Amniotic epithelial cell (primary cell): ENCODE results near the gene SERINC5.
"Not testable (repeated sequence)": the region's sequence is repeated elsewhere in the genome, so short reads cannot be mapped to it uniquely, and the experiment has no call there.

Experiments
- DNase-seq: peaks from one replicate; pipeline ENCODE4 v3.0.0-alpha.2; 2010; ENCODE audit warnings: low read depth

The SERINC5 gene

GRCh38 chr5:80138486-80138885 is 117.4 kb downstream of the SERINC5 start:
- no peak for DNase-seq

DNA sequence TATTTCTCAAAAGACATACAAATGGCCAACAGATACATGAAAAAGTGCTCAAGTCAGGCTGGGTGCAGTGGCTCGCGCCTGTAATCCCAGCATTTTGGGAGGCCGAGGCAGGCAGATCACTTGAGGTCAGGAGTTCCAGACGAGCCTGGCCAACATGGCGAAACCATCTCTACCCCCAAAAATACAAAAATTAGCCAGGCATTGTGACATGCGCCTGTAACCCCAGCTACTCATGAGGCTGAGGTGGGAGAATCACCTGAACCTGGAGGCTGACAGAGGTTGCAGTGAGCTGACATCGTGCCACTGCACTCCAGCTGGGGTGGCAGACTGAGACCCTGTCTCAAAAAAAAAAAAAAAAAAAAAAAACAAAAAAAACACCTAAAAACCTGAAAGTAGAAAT is 119.0 kb downstream of the SERINC5 start:
- not testable (repeated sequence) for DNase-seq

GRCh38 chr5:80134876-80135275 is 121.0 kb downstream of the SERINC5 start:
- no peak for DNase-seq

DNA sequence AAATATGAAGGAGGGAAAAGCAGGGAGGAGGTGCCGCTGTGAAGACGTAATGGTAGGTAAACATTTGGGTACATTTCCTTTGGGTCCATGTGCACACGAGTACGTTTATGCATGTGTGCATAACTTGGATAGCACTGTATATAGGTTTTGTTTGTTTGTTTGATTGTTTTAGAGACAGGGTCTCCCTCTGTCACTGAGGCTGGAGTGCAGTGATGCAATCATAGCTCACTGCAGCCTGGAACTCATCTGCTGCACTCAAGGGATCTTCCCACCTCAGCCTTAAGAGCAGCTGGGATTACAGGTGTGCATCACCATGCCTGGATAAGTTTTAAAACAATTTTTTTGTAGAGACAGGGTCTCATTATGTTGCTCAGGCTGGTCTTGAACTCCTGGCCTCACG is 126.7 kb downstream of the SERINC5 start:
- no peak for DNase-seq

GRCh38 chr5:80128141-80128540 is 127.7 kb downstream of the SERINC5 start:
- peak; percentile 45 for DNase-seq

DNA sequence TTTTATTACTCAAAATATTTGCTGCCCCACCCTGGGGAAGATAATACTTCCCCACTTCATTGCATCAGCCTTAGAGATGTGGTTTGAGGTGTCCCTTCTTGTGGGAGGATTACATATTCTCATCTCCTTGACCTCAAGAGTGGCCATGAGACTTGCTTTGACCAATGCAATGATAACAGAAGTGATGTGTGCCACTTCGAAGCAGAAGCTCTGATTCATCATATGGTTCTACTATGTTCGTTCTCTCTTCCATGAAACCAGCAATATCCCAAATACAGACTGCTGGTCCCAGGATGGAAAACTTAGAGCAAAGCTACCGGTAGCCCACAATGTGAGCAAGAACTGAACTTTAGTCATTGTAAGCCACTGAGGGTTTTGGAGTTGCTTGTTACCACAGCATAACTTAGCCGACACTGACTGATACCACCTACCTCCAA is 128.7 kb downstream of the SERINC5 start:
- peak; percentile 76 for DNase-seq

- peak; percentile 84 for DNase-seq
Observed at GRCh38 chr5:80125962-80126480, 129.8 kb downstream of the SERINC5 start.

DNA sequence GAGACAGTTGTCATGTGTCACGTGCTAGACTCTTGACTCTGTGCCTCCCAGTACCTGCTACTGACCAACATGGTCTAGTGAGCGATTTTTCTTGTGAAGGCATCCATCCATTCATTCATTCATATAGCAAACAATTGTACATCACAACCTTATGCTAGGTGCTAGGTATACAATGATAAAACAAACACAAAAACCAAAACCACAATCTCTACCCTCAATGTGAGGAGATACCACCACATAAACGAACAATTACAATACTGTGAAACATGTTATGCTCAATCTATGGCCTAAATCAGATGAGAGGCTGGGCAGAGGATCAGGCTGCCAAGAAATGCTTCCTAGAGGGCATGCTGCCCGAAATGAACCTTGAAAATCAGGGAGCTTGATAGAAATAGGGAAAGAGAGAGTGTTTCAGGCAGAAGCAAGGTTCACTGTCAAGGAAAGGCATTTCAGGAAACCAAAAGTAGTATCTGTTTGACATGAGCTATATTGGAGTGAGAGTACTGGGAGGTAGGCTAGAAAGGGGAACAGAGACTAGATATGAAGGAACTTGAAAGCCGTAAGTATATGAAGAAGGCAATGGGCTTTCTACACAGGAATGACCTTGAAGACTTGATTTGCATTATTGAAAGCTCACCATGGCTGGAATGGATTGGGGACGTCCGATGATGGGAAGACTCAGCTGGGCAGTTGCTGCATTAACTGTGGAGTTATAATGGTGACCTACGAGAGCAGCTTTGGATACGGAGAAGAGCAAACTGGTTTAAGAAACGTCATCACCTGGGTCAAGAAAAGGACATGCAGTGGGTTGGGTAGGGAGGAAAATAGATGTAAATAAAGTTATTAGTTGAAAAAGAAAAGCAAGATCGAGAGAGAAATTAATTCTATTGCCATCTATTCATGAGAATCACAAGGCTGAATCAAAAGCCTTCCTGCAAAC is 130.6 kb downstream of the SERINC5 start:
- DNase-seq, result no peak

DNA sequence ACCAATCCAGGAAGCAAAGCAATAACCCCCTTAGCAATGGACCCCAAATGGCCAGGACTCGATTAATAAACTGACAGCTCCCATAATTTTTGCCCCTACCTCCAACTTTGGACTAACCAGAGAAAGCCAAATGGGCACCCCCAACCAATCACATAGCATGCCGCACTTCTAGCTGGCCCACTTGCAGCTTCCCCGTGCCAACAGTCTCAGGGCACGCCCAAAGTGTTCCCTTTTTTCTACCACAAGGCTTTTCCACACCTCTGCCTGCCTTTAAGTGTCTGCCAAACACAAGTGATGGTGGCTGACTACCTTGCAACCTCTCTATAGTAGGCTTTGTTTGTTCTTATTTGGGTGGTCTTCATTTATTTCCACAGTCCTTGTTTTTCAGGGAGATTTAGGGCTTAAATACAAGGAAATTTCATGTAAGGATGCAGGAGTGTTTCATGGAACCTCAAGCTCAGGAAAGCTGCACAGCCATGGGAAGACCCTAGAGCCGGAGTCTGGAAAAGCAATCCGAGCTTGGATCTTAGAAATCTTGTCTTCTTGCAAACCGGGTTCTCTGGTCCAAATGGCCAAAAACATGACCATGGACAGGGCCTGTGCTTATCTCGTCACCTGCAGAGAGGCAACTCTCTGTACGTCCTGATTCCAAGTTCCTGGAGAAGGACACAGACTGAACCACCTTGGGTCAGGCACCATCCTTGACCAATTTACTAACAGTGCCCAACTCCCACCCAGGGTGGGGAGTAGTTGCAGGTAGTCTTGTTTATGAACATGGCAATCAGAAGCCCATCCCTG is 131.5 kb downstream of the SERINC5 start:
- DNase-seq, result no peak

- DNase-seq, result no peak
Observed at GRCh38 chr5:80122579-80122978, 133.3 kb downstream of the SERINC5 start.

DNA sequence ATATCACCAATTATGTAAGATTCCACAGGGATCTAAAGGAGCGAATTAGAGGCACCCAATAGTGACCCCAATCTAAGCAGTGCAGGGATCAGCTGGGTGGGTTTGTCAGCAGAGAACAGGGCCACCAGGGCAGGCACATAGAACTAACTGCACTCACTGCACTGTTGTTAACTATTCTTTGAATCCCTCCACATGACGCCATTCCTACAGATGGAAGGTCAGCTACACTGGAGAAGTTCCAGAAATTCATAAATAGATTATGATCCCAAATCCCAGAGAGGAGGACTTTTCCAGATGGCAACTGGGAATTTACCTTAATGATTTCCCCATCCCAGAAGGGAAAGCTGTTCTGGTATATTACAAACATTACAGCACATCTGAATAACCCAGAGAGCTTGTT is 136.5 kb downstream of the SERINC5 start:
- no peak for DNase-seq

- DNase-seq, result peak; percentile 86
Observed at GRCh38 chr5:80117446-80117845, 138.4 kb downstream of the SERINC5 start.

DNA sequence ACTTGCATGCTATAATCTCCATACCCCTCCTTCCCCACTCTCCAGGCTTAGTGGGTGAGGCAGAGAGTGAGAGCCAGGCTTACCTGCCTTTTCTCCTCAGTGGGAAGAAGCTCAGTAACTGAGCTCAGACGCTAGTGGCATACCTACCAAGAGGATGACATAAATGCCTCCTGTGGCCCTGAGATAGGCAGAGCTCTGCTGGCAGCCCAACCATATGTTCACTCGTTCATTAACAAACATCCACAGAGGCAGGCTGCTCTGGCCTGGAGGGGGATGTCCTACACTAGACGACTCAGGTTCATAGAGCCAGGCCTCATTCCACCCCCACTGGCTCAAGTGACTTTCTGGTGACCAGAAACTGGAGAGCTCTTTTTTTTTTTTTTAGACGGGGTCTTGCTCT is 139.4 kb downstream of the SERINC5 start:
- DNase-seq, result no peak

DNA sequence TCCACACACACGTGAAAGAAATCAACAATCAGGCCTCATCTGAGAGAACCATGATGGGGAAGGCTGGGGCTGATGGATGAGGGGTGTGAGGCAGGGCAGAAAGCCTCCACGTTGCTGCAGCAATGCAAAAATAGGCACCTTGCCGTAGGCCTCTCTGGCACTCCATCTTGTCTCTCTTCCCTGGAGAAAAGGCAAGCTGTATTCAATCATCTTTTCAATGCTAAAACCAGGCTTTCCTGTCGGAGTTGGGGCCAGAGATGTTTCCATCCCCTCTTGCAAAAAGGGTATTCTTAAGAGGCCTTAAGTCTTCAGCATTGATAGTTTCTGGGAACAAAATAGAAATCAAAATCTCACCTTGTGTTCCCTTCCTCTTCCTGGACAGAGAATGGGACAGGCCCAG is 139.8 kb downstream of the SERINC5 start:
- no peak for DNase-seq

DNA sequence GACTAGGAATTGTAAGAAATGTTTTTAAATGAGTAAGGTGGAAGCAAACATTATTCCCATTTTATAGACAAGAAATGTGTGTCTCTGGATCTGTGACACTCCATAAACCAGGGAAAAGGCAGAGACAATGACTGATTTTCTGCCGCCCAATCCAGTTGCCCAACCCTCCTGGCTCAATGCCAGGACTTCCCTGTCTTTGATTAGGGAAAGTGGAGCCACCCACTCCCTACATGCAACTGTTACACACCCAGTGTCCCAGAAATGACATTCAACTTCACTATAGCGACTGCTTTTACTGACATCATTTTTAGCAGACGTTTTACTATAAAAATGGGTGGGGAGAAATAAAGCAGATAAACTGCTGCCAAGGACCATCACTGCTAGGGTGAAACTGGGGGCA is 141.0 kb downstream of the SERINC5 start:
- no peak for DNase-seq

GRCh38 chr5:80111376-80111990 is 144.4 kb downstream of the SERINC5 start:
- peak; percentile 81 for DNase-seq

DNA sequence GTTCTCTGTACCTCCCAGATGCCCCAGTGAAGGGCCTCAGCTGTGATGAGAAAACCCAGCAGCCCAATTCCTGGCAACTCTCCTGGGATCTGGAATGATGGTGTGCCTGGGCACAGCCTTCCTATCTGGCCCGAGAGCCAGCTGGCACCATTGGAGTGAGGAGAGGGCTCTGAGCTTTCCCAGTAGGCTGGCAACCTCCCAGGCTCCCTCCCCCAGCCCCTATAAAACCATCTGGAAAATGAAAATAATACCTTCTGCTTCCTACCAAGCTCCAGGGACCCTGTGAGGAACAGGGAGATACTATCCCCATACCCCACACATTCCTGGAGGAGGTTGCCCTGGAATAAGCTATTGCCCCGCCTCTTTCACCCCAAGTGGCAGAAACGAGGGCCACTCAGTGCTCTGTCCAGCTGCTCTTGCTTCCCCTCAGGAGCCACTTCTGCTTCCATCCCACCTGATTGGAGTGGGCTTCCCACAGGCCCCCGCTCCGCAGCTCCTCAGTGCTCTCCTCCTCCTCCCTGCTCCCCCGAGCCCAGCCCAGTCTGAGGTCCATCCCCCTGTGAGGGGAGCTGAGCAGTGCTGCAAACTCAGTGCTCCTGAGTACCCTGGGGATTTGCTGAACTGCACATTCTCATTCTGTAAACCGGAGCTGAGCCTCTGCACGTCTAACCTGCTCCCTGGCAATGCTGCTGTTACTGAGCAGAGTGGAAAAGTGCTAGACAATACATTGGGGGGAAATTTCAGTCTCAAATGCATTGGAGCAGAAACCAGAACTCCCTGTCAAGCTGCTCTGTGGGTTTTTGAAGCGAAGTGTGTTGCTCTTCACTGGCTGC is 146.0 kb downstream of the SERINC5 start:
- DNase-seq, result no peak

DNA sequence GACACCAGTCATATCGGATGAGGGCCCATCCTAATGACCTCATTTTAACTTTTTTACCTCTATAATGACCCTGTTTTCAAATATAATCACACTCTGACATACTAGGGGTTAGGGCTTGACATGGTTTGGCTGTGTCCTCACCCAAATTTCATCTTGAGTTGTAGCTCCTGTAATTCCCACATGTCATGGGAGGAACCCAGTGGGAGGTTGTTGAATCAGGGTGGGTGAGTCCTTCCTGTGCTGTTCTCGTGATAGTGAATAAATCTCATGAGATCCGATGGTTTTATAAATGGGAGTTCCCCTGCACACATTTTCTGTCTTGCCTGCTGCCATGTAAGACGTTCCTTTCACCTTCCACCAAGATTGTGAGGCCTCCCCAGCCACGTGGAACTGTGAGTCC is 148.9 kb downstream of the SERINC5 start:
- DNase-seq, result no peak

DNA sequence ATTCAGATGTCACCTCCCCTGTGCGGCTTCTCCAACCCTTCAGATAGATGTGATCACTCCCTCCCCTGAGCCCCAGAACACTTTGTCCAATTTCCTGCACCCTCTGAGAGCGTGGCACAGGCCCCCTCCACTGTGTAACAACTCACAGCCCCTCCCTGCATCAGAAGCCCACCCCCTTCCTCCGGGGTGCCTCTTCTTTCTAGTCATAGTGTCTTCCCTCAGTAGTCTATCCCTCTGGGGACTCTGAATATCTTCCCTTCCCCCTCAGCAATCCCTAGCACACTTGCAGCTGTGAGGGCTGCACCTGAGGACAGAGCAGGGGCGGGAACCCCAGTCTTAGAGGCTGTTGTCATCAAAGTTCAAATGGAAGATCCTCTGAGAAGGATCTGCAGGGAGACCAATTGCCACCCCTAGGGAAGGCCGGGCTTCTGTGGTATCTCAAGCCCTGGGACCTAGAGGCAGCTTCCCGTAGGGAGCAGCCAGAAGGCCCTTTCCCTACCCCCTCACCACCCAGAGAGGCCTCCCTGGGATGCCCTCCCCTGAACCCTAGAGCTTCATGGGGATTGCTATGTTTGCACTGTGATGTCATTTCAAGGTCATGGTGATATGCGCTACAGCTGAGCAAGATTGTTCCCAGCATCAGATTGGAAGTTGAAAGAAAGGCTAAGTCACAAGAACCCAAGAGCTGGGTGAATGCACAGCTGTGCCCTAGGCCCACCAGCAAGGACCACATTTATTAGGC is 150.0 kb downstream of the SERINC5 start:
- DNase-seq, result no peak

GRCh38 chr5:80103371-80103770 is 152.5 kb downstream of the SERINC5 start:
- no peak for DNase-seq

- no peak for DNase-seq
Observed at GRCh38 chr5:80101993-80102392, 153.9 kb downstream of the SERINC5 start.
